NCI-H2227 (cell line): ENCODE data around the gene FLOT2.
A peak's percentile ranks its signal among the peaks of the same experiment; 100 is the strongest.
"Not testable (repeated sequence)": the region's sequence is repeated elsewhere in the genome, so short reads cannot be mapped to it uniquely, and the experiment has no call there.

Experiments used
- DNase-seq: peaks from one replicate; lab custom pipeline; 2025; ENCODE audit not compliant: unreplicated experiment; lab: John Stamatoyannopoulos, UW

FLOT2 gene

GRCh38 chr17:28916302-28916934 lies 18.9 kb upstream of the FLOT2 start:
- peak; percentile 18 for DNase-seq

- no peak for DNase-seq
These were observed 15.4 kb upstream of the FLOT2 start for GRCh38 chr17:28912938-28913333.

DNA sequence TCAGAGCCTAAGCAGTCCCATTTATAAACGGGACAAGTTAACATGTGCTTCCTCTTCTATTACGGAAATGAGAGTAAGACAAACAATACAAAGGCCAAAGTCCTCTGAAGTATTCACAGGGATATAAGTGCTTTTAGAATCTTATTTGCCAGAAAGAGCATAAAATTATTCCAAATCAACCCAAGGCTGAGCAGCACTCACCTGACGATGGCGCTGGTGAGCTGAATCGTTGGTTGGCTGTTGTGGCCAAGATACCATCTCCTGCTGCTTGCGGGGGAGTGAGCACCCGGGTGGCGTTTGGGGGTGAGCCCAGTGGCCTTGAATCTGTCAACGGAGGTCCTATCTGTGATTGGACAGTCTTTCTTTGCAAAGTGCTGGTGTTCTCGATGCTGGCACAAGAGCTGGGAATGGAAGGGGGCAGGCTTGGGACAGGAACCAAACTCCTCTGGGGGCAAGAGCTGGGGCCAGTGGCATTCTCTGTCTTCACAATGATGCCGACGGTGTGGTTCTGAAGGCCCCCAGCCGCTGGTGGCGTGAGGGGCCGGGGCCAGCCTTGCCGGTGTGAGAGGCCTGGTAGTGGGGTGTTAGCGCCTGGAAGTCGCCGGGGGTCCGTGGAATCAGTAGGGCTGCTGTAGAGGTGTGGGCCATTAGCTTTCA lies 14.9 kb upstream of the FLOT2 start:
- DNase-seq, result no peak

- DNase-seq, result no peak
These were observed 14.0 kb upstream of the FLOT2 start for GRCh38 chr17:28911411-28912045.

GRCh38 chr17:28910534-28910933 lies 13.0 kb upstream of the FLOT2 start:
- DNase-seq, result no peak

GRCh38 chr17:28908640-28909167 lies 11.2 kb upstream of the FLOT2 start:
- DNase-seq, result no peak

DNA sequence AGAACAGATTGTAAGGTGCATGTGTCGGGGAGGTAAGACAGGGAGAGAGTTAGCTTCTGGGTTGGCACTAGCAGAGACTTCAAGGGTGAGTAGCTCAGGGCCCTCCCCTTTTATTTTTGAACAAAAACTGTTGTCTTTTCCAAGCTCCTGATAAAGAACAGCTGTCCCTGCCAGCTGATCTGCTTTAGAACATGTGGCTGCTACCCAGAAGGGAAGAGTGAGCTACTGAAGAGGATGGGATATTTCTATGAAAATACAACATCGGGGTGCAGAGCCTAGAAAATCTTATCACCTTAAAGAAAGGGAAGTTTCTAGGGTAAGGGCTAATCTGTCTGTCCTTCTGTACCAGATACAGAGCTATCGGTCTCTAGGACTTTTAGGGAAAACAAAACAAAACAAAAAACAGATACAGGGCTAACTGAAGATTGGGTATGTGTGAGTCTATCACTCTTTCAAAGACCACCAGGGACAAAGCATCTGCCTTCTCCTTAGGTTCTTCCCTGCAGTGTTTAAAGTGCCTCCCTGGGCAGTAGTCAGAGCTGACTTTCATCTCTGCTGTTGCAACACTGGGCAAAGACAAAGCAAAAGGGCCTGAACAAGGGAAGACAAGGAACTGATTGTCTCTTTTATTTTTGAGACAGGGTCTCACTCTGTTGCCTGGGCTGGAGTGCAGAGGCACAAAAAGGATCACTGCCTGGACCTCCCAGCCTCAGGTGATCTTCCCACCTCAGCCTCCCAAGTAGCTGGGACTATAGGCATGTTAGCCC lies 10.4 kb upstream of the FLOT2 start:
- DNase-seq, result no peak

DNA sequence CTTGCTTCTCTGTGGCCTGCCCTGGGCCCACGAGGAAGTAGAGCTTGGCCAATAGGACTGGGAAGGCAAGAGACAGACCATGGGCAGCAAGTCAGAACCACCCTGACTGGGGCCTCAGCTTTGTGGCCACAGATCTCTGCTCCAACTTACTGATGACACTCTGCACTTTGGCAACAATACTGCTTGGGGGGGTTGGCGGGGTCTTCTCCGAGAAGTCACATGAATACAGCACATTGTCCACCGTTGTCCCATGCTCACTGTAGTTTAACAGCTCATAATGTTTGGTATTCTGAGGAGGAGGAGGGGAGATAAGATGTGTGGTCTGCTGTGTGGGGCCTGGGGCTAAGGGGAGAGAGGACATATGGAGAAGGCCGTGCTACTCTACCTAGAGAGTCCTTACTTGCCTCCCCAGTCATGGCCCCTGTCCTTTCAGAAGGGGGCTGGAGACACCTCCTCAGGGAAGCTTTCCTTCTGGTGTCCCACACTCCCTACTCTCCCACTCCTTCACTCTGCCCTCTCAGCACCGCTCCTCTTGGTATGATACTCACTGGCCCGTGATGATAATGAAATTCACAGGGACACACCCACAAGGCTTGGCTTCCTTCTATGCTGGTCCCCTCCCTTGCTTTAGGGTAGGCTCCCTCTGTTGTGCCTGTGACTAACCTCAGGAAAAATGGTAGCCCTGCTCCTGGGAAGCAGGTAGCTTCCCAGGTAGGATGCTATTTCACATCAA lies 9.3 kb upstream of the FLOT2 start:
- DNase-seq, result no peak

- DNase-seq, result no peak
These were observed 8.7 kb upstream of the FLOT2 start for GRCh38 chr17:28906276-28906675.

DNA sequence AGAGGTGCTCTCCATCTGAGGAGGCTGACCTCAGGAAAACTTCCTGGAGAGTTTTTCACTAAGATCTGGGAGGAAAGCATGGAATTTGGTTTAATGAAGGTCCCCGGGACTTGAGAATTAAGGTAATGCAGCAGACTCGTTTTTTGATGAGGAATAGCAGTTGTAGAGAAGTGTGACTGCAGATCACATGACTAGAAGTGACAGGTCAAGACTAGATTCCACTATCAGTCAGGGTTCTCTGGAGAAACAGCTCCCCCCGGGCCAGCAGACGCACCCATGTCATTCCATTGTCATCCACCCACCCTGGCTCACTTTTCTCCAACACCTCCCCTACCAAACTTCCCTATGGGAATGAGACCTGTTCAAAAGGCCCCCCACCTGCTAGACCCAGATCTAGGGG lies 7.3 kb upstream of the FLOT2 start:
- DNase-seq, result no peak

DNA sequence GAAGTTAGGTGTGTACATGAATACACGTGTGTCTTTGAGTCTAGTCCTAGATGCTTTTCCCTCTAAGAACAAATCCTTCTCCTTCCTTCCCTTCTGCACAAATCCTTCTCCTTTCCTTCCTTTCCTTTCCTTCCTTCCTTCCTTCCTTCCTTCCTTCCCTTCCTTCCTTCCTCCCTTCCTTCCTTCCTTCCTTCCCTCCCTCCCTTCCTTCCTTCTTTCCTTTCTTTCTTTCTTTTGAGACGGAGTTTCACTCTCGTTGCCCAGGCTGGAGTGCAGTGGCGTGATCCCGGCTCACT lies 6.0 kb upstream of the FLOT2 start:
- DNase-seq, result not testable (repeated sequence)

DNA sequence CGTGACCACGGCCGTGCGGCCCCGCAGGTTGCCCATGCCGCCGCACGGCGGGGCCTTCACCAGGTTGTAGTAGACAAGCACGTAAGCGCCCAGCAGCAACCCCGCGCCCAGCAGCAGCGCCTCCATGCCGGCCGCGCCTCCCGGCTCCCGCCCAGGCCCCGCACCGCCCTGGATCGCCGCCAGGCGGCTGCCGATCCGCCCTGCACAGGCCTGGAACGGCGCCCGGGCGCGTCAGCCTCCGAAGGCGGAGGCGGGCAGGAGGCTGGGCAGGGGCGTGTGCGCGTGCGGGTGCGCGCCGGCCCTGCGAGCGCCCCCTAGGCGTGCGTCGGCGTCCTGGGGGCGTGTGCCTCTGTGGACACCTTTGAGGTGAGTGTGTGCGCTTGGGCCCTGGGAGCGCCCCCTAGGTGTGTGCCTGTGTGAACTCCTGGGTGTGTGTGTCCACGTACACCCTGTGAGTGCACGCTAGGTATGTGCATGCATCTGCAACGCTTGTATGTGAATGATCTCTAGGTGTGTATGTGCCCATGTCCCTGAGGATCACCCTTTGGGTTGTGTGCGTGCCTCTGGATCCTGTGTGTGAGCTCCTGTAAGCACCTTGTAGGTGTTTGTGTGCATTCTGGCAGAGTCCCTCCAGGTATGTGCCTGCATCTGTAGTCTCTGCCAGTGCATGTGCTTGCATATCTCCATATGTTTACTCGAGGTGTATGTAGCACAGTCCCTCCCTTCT lies 5.4 kb upstream of the FLOT2 start, which contains the start of gene DHRS13:
Gene DHRS13, minus strand, starts transcription at position 261 of the 727 bp plus-strand sequence. Its CDS starts 135 bp downstream, at position 126.
- peak; percentile 95 for DNase-seq

GRCh38 chr17:28901866-28902818 lies 4.6 kb upstream of the FLOT2 start:
- DNase-seq, result peak; percentile 79

DNA sequence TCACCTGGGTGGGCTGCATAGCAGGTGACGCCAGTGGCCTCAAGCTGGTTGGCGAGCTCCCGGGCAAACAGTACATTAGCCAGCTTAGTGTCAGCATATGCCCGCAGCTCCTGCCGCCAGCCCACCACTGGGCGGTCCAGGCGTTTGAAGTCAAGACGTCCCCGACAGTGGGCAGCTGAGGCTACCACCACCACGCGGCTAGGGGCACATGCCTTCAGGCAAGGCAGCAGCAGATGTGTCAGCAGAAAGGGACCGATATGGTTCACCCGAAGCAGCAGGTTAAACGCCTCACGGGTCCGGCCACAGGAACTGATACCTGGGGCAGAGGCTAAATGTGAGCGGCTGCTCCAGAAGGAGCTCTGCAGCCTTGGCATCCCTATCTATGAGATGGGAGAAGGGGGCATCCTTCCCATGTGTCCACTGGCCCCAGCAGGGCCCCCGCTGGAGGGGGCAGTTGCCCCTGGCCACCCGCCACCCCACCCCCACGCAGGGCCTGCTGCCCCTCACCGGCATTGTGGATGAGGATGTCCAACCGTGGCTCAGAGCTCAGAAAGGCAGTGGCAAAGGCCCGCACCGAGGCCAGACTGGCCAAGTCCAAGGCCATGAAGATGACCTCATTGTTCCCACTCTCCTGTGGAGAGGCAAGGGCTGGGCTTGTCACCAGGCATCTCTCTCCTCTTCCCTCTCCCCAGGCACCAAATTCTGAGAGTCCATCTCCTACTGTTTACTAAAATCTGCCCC lies 3.6 kb upstream of the FLOT2 start:
- DNase-seq, result no peak

GRCh38 chr17:28899212-28899815 lies 1.8 kb upstream of the FLOT2 start:
- no peak for DNase-seq

- DNase-seq, result no peak
These were observed 1.0 kb upstream of the FLOT2 start for GRCh38 chr17:28898527-28898955.

DNA sequence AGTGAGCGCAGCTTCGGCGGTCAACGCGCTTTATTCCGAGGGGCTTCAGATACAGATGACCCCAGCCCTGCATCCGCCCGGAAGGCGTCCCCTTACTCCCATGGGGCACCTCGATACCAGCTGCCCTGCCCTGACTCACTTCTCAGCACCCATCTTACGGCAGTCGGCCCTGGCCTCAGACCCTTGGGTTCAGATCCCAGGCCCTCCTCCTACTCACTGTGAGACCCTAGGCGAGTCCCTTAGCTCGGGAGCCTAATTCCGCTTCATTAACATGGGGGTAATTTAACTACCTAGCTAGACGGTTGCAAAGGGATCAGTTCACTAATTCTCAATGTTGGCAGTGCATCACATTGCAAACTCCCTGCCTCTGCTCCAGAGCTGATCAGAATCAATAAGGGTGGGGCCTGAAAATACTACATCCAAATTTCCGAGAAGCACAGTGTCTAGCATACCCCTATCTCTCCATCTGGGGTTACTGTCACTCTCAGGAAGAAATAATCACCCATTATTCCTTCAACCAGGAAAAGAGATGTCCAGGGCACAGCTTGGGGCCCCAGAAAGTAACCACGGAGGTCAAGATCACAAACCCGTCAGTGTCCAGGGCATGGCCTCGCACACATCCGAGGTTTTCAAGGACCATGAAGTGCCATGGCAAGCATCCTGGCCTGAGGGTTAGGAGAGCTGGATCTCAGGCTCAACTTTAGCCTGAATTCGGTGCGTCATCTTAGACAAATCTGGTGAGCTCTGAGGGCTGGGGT lies 415 bp upstream of the FLOT2 start:
- no peak for DNase-seq
